GM19193 (cell line): Measurements from ENCODE around the gene PSMB11.

Source experiments
- POLR2A ChIP-seq: IDR thresholded peaks from 4 replicates; pipeline ENCODE4 v1.6.1; 2011; ENCODE audit not compliant: insufficient read depth, insufficient read length; ENCODE audit errors: extremely low read depth

The PSMB11 gene

DNA sequence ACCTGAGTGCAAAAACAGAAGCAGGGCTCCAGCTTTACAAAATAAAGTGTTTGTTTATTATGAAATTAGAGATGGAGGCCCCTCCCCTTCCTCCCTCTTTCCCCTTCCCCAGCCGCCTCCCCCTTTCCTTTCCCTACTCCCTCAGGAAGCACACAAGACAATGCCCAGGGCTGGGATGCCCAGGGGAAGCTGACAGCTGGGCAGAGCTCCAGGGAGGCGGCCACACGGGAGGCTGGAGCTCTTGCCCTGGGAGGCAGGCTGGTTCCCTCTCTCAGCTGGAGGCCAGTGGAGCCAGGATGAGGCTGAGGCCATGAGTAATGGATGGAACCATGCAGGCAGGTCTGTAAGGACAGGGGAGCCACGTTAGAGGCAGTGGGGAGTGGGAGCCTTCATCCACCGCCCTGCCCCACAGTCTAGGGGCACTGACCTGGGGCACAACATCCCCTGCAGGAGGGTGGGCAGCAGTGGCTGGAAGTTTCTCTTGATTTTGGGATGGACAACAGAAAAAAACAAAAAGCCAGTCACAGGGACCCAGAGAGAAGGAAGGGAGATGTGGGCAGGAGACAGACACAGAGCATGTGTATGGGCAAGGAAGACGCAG lies 5.1 kb downstream of the PSMB11 start:
- no peak for TF ChIP-seq POLR2A

- TF ChIP-seq POLR2A = no peak
These were observed 6.0 kb downstream of the PSMB11 start for GRCh38 chr14:23047751-23048693.

GRCh38 chr14:23049011-23049410 lies 7.0 kb downstream of the PSMB11 start:
- TF ChIP-seq POLR2A = no peak

GRCh38 chr14:23051141-23052057 lies 9.4 kb downstream of the PSMB11 start:
- no peak for TF ChIP-seq POLR2A

GRCh38 chr14:23052182-23052623 lies 10.2 kb downstream of the PSMB11 start:
- no peak for TF ChIP-seq POLR2A

- TF ChIP-seq POLR2A = no peak
These were observed 10.7 kb downstream of the PSMB11 start for GRCh38 chr14:23052671-23053070.

DNA sequence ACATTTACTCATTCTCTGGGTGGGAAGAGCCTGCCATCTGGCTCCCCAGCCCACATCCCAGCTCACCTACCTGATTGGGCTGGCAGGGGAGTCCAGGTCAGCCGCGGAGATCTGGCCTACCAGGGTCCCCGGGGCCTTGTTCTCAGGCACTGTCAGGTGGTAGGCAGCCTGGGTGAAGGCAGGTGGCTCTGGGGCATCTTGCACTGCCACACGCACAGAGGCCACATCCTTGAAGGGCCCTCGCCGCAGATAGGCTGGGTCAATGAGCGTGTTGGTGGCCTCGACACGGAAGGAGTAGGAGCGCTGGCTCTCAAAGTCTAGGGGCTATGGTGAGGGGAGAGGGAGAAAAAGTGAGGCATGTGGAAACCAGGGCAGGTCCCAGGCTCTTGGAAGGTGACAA lies 11.4 kb downstream of the PSMB11 start:
- no peak for TF ChIP-seq POLR2A

DNA sequence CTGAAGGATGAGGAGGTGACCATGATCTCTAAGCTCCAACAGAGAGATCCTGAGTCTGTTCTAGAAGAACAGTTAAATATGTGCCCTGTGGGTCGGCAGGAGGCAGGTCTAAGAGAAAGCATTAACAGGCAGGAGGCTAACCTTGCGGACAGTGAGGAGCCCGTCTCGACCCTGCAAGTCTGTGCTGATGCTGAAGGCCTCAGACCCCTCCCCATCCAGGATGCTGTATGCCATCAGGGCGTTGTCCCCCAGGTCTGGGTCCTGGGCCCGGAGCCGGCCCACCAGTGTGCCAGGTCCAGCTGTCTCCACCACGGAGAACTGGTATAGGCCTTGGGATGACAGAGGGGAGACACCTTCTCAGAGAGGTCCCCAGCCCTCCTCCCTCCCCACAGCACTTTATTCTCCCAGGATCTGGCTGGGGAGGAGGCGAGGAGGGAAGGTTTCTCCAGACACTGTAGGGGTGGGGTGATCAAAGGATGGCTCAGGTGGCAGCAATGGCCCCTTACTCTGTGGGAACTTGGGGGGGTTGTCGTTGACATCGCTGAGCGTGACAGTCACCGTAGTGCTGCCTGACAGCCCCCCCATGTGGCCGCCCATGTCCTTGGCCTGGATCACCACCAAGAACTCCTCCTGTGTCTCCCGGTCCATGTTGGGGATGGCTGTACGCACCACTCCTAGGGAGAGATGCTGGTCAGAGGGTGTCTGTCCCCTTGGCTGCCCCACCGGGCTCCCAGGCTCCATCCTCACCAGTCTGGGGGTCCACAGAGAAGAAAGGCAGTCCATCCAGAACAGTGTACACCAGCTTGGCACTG lies 12.2 kb downstream of the PSMB11 start:
- no peak for TF ChIP-seq POLR2A

GRCh38 chr14:23055147-23055550 lies 13.1 kb downstream of the PSMB11 start:
- TF ChIP-seq POLR2A = no peak

GRCh38 chr14:23055621-23056144 lies 13.7 kb downstream of the PSMB11 start:
- no peak for TF ChIP-seq POLR2A

- no peak for TF ChIP-seq POLR2A
These were observed 14.3 kb downstream of the PSMB11 start for GRCh38 chr14:23056145-23056955.

GRCh38 chr14:23056956-23057756 lies 15.1 kb downstream of the PSMB11 start, which contains the start of gene CDH24:
TSS of gene CDH24 (minus strand) at chr14:23057520. CDS start at chr14:23055733, 1,787 bp downstream.
- no peak for TF ChIP-seq POLR2A
